IPS-NIHi7 (cell line): ENCODE measurements around the gene RASGEF1B.
"Not testable (repeated sequence)": the region's sequence is repeated elsewhere in the genome, so short reads cannot be mapped to it uniquely, and the experiment has no call there.

ENCODE experiments used
- DNase-seq: peaks from one replicate; pipeline ENCODE4 v3.0.0; 2012; ENCODE audit warnings: mixed read lengths; ENCODE audit errors: extremely low spot score

The RASGEF1B gene

GRCh38 chr4:81498046-81498445 lies 26.3 kb upstream of the RASGEF1B start:
- peak; percentile 32 for DNase-seq

GRCh38 chr4:81495345-81495744 lies 23.6 kb upstream of the RASGEF1B start:
- no peak for DNase-seq

DNA sequence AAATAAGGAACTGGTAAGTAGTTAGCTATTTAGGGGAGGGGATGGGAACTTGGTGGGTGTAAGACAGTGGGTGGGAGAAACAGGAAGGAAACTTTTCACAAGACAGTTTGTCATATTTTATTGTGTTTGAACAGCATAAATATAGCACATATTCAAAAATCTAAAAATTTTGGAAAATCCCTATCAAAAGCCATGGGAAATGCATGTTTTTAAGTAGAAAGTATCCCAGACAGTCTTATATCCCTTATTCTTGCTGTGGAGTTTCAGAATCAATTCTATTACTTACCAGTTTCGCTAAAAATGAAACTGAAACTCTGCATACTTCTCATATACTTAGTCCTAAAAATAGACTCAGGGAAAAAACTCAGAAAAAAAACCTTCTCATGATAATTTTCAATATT lies 22.3 kb upstream of the RASGEF1B start:
- no peak for DNase-seq

GRCh38 chr4:81492606-81493230 lies 21.0 kb upstream of the RASGEF1B start:
- no peak for DNase-seq

DNA sequence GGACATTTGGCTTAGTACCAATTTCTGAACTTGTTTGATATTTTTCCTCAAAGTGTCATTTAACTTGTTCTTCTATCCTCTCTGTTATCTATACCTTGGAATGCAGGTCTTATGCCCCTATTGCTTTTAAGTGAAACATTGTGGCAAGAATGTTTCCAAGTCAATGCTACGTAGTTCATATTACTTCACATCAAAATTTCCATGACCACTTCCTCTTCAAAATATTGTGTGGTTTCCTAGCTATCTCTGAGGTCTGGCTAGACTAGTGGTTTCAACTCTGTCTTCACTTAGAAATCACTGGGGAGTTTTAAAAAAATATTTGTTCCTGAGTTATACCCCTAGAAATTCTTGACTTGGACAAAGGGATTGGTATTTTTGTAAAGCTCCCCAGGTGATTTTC lies 20.2 kb upstream of the RASGEF1B start:
- DNase-seq = no peak

GRCh38 chr4:81490403-81491160 lies 18.9 kb upstream of the RASGEF1B start:
- DNase-seq = no peak

DNA sequence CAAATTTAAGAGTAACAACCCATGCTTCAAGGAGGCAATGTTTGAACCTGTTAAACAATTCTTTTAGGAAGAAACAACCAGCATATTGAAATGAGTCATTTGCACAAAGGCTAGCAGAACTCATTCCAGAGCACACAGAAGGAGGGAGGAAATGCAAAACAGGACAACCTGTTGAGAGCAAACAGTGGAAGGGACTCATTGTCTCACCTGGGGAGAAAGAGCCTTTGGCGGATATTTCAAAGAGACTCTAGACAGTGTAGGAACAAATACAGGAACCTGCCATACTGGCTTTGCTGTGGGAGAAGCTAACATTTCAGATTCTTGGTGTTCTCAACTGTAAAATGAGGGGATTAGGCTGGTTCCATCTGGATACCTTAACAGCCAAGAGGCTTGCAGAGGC lies 14.8 kb upstream of the RASGEF1B start:
- peak; percentile 55 for DNase-seq

DNA sequence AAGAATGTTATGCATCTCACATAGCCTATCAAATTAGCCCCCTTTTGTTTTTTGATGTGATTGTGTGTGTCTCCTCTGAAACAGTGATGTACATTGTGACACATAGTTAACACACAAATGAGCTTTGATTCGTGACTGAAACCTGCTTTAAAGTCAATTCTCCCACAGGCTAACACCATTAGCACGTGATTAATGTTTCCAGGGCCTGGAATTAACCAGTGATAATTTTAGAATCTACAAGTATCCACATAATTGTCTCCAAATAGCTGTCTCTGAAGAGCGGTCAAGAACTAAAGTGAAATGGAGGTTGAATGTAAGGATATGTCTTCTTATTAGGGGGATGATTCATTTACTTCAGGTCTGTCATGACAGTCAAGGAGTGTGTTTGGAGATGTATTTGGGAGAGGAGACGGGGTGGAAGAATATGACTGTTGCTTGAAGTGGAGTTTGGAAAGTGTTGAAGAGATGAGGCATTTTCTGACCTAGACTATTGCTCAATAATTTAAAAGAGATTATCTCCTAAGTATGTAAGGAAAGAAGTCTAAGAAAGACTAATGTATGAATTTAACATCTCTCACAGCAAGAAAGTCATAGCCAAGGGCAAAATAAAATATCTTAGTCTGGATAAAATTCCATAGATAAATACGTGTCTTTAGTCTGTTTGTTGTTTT lies 13.7 kb upstream of the RASGEF1B start:
- DNase-seq = no peak

DNA sequence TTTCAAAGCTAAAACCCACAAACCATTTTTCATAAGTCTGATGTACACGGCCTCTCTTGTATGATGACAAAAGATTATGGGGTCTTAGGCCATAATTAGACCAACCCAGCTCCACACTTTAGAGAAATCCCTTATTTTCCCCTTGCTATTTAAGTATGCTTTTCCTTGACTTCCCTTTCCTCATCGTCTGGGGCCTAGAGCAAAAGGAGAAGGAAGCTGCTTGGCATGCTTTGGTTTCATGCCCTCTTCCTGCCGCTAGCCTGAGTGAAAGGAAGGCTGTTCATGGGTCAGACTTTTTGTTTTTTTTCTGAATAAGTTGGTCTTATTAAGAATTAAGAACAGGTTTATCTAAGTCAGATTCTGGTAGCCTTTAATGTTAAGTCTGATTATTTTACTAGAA lies 10.6 kb upstream of the RASGEF1B start:
- DNase-seq = no peak

- DNase-seq = no peak
These were observed 9.4 kb upstream of the RASGEF1B start for GRCh38 chr4:81481151-81481550.

- DNase-seq = not testable (repeated sequence)
These were observed 7.9 kb upstream of the RASGEF1B start for GRCh38 chr4:81479573-81479972.

DNA sequence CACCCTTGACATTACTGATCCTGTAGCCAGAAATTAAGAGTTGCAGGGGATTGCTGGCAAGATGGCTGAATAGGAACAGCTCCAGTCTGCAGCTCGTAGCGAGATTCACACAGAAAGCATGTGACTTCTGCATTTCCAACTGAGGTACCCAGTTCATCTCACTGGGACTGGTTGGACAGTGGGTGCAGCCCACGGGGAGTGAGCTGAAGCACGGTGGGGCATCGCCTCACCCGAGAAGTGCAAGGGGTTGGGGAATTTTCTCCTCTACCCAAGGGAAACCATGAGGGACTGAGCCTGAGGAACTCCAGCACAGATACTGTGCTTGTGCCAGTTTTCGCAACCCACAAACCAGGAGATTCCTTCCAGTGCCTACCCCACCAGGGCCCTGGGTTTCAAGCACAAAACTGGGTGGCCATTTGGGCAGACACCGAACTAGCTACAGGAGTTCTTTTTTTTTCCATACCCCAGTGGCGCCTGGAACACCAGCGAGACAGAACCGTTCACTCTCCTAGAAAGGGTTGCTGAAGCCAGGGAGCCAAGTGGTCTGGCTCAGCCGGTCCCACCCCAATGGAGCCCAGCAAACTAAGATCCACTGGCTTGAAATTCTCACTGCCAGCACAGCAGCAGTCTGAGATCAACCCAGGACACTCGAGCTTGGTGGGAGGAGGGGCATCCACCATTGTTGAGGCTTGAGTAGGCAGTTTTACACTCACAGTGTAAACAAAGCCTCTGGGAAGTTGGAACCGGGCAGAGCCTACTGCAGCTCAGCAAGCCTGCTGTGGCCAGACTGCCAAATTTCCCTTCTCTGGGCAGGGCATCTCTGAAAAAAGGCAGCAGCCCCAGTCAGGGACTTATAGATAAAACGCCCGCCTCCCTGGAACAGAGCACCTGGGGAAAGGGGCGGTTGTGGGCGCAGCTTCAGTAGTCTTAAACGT lies 1.9 kb upstream of the RASGEF1B start:
- not testable (repeated sequence) for DNase-seq

DNA sequence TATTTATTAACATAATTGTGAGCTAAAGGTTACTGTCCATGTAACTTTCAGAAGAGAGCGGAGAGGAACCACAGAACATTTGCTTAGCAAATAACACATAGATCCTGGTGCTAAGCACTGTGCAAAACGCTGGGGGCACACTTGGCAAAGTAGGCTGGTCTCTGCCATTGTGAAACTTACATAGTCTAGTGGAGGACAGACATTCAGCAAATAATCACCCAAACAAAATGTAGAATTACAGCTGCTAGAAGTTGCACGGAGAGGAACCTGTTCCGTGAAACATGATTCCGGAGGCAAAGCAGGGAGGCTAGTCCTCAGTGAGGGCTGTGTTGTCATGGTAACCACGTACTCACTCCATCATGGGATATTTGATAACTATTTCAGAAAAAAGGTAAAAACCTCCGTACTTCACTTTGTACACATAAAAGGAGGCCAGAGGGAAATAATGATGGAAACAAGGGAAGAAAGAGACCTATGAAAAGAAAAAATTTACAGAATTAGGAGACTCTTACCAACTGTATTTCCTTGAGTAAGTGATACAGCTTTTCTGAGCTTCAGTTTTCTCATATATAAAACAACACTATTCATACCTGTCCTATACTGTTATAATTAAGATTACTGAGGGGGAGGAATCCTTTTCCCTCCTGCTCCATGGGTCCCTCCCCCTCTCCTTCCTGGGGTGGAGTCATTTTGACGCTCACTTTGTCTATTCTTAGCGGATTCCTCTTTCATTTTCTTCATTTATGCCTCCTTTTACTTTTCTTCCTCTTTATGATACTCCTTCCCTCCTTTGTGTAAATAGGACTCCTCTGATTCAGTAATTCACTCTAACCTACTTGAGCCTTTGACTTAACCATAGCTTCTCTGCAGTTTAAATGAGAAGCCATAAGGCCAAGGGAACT lies 825 bp upstream of the RASGEF1B start:
- peak; percentile 43 for DNase-seq

GRCh38 chr4:81471298-81471587 lies 464 bp downstream of the RASGEF1B start:
- DNase-seq = peak; percentile 48

DNA sequence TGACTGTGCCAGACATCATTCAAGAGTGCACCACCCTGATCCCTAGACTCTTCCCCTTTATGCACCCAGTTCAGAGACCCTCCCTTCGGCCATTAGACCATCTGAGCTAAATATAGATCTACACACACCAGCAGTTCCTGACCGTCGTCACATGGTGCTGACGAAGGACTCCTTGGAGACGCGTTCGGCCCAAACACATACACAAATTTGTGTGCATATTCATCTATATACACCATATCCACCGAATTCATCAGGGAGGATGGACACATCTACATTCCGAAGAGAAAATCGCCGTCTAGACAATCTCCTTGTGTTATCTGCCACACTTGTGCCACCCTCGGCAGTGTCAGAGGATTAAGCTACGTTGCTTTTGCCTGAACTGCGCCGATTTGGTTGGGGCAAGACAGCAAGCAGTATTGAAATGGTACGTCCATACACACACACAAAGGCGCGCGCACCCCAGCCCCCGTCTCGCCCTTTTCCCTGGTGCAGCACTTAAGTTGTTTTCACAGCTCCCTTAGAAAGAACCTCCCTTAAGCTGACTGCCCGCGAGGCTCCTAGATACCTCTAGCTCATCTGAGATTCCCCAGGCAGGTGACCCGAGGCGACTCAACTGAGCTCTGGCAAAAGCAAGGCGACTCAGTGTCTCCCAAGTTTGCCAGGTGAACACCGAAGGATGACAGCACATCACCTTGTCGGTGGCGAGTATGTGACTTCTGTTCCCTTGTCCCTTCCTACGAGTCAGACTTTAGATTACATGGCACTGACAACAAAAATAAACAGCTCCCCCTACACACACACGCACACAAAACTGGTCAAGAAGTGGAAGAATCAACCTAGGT lies 1.0 kb downstream of the RASGEF1B start:
- peak; percentile 22 for DNase-seq

DNA sequence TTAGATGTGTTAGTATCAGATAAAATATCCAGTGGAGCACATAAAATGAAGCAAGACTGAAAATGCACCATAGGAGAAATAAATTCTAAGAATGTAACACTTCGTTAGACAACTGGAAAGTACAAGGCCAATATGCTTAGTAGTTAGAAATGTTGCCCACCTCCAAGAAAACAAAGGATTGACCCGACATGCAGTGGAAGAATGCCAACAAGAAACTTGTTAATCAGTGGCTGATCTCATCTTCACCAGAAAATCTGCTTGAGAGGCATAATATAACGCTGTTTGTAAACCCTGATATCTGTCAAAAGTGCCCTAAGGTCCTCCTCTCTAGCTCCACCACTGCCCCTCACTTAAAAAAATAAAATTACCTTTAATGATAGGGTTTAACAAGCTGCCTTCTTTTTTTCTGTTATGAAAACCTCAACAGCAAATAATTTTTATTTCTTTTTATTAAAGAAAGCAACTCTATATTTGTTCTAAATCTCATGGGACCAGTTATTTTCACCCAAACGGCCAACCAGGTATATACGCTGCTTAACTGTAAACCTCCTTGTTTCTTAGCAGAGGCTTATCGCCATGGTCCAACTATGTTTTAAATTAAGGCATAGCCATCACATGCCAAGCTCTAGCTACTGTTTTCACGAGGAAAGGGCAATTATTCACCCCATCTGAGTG lies 1.8 kb downstream of the RASGEF1B start:
- DNase-seq = no peak

GRCh38 chr4:81468678-81469077 lies 3.0 kb downstream of the RASGEF1B start:
- DNase-seq = no peak

DNA sequence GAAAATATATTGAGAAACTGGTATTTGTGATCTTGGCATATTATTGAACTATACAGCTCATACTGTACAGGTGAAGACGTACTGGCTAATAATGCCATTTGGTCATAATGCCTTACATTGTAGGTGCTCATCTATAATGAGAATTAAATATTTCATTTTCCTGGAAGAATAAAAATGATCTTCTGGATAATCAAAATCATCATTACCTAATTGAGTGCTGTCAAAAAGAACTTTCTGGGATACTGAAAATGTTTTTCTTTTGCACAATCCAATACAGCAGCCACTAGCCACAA lies 4.1 kb downstream of the RASGEF1B start:
- DNase-seq = no peak

- peak; percentile 35 for DNase-seq
These were observed 4.7 kb downstream of the RASGEF1B start for GRCh38 chr4:81466841-81467671.
